ENCODE measurements around the gene UNG.
"Not testable (repeated sequence)": the region's sequence is repeated elsewhere in the genome, so short reads cannot be mapped to it uniquely, and the experiment has no call there.

The UNG gene

GRCh38 chr12:109097435-109098182, at the start of gene UNG:
Gene UNG, plus strand, starts transcription at chr12:109097597. Its CDS starts 83 bp downstream, at chr12:109097680.
- peak; percentile 81 for DNase-seq

- DNase-seq, result not testable (repeated sequence)
Measured at GRCh38 chr12:109048706-109049105, 48.7 kb upstream of the UNG start.

- not testable (repeated sequence) for DNase-seq
Measured at GRCh38 chr12:109049794-109050193, 47.6 kb upstream of the UNG start.

- DNase-seq, result no peak
Measured at GRCh38 chr12:109052097-109052413, 45.3 kb upstream of the UNG start.

- DNase-seq, result peak; percentile 79
Measured at GRCh38 chr12:109052414-109053323, 44.7 kb upstream of the UNG start, which contains the start of gene USP30. Gene USP30, plus strand, starts transcription at chr12:109052576. Its CDS starts 103 bp downstream, at chr12:109052679.

- no peak for DNase-seq
Measured at GRCh38 chr12:109053382-109054123, 43.8 kb upstream of the UNG start.

GRCh38 chr12:109054124-109054513, 43.3 kb upstream of the UNG start:
- not testable (repeated sequence) for DNase-seq

GRCh38 chr12:109054520-109054919, 42.9 kb upstream of the UNG start:
- DNase-seq, result no peak

GRCh38 chr12:109056891-109057290, 40.5 kb upstream of the UNG start:
- DNase-seq, result no peak

- DNase-seq, result no peak
Measured at GRCh38 chr12:109057376-109057775, 40.0 kb upstream of the UNG start.

- DNase-seq, result no peak
Measured at GRCh38 chr12:109058773-109059172, 38.6 kb upstream of the UNG start.

- no peak for DNase-seq
Measured at GRCh38 chr12:109064143-109064542, 33.3 kb upstream of the UNG start.

GRCh38 chr12:109065154-109065852, 32.1 kb upstream of the UNG start:
- DNase-seq, result no peak

GRCh38 chr12:109065853-109066193, 31.6 kb upstream of the UNG start:
- no peak for DNase-seq

GRCh38 chr12:109069307-109070271, 27.8 kb upstream of the UNG start:
- DNase-seq, result no peak

GRCh38 chr12:109074866-109075265, 22.5 kb upstream of the UNG start:
- DNase-seq, result no peak

GRCh38 chr12:109082751-109083150, 14.6 kb upstream of the UNG start:
- no peak for DNase-seq

GRCh38 chr12:109084425-109084824, 13.0 kb upstream of the UNG start:
- no peak for DNase-seq

GRCh38 chr12:109085590-109085989, 11.8 kb upstream of the UNG start:
- DNase-seq, result no peak

- no peak for DNase-seq
Measured at GRCh38 chr12:109087250-109087649, 10.1 kb upstream of the UNG start.

- no peak for DNase-seq
Measured at GRCh38 chr12:109088818-109089217, 8.6 kb upstream of the UNG start.

- DNase-seq, result no peak
Measured at GRCh38 chr12:109089683-109090082, 7.7 kb upstream of the UNG start.
